Neural cell (in vitro differentiated cells): ENCODE measurements around the gene PPP3CA.

ENCODE experiments used
- CTCF ChIP-seq: fragments of 450-650 bp; IDR thresholded peaks from 2 replicates; pipeline ENCODE4 v1.5.1; 2014; ENCODE audit warnings: antibody characterized with exemption, mild to moderate bottlenecking, moderate library complexity; ENCODE audit not compliant: poor library complexity, severe bottlenecking
- EP300 ChIP-seq: fragments of 450-650 bp; conservative IDR thresholded peaks from 2 replicates; pipeline ENCODE4 v1.6.1; 2014; ENCODE audit warnings: antibody characterized with exemption, mild to moderate bottlenecking, moderate library complexity; ENCODE audit not compliant: poor library complexity, severe bottlenecking
- POLR2AphosphoS5 ChIP-seq: IDR thresholded peaks from 2 replicates; pipeline ENCODE4 v1.6.1; 2012
- REST ChIP-seq: IDR thresholded peaks from 2 replicates; pipeline ENCODE4 v1.6.1; 2012; ENCODE audit warnings: borderline replicate concordance
- TAF1 ChIP-seq: IDR thresholded peaks from 2 replicates; pipeline ENCODE4 v1.6.1; 2012; ENCODE audit warnings: low read depth

- TF ChIP-seq CTCF (no peak), EP300 (no peak), TAF1 (no peak), POLR2AphosphoS5 (no peak), REST (no peak)
Measured at GRCh38 chr4:101393256-101393655, 45.9 kb upstream of the PPP3CA start.
